Measurements from ENCODE around the gene ZFHX2.
"Not testable (repeated sequence)": the region's sequence is repeated elsewhere in the genome, so short reads cannot be mapped to it uniquely, and the experiment has no call there.

The ZFHX2 gene

GRCh38 chr14:23544511-23545447, 6.8 kb downstream of the ZFHX2 start:
- DNase-seq, result peak in 35 of 56 donors; percentile 12 to 68 (median 34)

GRCh38 chr14:23543403-23543802, 8.2 kb downstream of the ZFHX2 start:
- DNase-seq, result no peak

DNA sequence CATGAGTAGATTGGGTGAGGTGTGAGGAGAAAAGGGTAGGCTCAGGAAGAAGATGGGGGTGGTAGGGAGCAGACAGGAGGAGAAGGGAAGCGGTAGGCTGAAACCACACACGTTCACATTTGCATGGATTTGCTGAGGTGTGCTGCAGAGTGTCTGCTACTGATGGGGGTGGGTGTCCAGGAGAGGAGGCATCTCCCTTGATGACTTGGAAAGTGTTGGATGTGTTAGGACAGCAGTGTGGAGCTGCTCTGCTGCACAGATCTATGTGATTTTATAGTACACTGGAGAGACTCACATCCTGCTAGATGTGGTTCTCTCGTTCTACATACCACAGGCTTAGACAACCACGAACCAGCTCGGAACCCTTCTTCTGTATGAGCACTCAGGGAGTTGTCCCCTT, 9.3 kb downstream of the ZFHX2 start:
- DNase-seq, result no peak

GRCh38 chr14:23540141-23540469, 11.5 kb downstream of the ZFHX2 start:
- DNase-seq, result no peak

- peak in 35 of 56 donors; percentile 16 to 65 (median 34) for DNase-seq
These were observed 12.1 kb downstream of the ZFHX2 start for GRCh38 chr14:23539248-23540140.

GRCh38 chr14:23538785-23539184, 12.8 kb downstream of the ZFHX2 start:
- DNase-seq, result peak in 34 of 56 donors; percentile 11 to 65 (median 35)

DNA sequence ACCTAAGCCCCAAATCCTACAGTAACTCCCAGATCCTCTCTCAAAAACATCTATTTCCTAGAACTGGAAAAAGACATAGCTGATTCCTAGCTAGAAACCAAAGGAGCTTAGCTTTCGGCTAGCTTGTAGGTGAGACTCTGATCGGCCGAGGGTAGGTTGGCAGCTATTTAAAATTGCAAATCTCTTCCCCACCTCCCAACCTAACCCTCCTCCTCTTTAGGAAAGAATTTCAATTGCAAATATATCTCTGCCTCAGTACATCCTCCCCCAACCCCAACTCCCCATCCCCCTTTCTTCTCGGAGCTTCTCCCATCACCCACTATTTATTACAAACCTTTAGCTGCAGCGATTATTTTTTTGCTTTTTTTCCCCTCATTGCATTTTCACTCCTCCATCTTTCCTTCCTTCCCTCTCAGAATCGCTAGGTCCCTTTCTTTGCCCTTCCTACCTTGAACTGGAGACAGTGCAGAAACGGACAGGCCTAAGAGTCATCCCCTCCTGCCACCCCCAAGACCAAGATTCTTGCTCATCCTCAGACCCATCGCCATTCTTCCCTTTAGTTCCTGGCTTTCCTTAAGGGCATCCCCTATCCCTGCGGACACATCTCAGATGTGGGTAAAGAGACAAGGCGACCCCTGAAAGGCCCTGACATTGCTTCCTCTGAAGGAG, 13.4 kb downstream of the ZFHX2 start:
- peak in 2 of 56 donors; percentile 11 to 56 for DNase-seq

DNA sequence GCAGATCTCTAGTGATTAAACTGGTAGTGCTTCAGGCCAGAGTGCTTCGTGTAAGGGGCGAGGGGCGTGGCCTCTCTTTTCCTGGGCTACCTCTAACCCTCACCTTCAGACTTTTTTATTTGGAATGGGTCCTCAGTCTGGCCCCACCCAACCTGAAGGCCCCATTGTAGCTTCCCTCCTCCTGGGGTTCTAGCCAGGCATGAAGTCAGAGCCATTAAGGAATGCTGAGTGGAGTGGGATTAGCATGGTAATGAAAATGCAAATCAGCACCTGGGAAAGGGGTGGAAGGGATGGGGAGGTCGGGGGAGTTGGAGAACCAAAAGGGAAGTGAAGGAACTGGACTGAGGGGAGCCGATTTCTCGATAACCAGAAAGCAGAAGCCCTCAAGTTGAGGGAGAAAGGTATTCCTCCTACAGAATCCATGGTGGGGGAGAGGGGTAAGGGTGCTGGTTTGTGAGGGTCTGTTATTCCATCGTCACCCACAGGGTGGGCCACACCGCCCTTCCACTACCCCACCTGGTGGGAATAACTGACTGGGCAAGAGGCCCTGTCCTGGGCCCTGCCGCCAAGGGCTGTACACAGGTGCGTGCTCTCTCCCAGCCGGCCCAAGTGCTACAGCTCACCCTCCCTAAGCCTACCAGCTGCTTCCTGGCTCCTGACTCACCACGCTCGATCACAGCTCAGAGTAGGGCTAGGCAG, 14.1 kb downstream of the ZFHX2 start:
- peak in 10 of 56 donors; percentile 13 to 36 (median 25) for DNase-seq

- DNase-seq, result not testable (repeated sequence)
These were observed 14.7 kb downstream of the ZFHX2 start for GRCh38 chr14:23536906-23537305.

DNA sequence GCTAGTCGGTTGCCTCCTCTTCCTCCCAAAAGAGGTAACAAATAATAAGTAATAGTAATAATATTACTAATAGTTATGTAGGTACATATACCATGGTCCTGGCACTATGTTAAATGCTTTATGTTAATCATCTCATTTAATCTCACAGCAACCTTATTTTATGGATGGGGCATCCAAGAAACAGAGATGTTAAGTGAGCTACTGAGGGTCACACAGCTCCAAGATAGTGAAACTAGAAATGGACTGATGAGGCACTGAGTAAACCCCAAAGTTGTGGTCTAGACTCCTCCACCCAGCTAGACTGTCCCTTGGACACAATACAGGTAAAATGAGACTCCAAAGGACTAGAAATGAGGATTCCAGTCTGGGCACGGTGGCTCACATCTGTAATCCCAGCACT, 15.1 kb downstream of the ZFHX2 start:
- DNase-seq, result no peak

GRCh38 chr14:23535943-23536342, 15.6 kb downstream of the ZFHX2 start:
- no peak for DNase-seq

DNA sequence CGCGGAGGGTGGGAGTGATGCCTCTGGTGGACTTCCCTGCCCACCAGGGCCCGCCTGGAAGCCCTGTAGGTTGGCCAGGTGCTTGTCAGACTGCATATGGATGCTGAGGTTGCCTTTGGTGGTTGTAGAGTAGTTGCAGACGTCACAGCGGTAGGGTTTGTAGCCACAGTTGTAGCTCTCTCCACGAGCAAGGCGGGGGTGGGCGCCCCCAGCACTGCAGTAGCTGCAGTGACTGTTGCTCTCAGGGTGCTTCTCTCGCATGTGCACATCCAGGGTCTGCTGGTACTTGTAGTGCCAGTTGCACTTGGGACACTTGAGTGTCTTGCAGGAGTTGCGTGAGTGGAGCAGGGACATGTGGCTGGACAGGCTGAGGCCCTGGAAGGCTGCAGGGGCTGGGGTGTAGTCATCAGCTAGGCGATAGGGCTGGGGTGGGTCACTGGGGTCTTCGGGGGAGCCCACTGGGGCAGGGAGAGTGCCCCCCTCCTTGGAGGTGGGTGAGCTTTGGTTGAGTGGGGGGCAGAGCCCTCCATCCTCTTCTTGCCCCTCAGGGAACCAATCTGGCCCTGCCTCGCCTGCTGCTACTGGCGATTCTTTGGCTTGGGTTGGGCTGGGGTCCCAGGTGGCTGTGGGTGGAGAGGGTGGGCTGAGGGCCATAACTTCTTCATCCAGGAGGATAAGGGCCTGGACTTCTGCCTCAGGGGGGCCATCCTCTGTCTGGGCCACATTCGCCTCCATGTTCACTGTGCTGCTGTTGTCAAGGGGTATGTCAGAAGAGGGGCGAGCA, 17.7 kb downstream of the ZFHX2 start:
- DNase-seq, result no peak

DNA sequence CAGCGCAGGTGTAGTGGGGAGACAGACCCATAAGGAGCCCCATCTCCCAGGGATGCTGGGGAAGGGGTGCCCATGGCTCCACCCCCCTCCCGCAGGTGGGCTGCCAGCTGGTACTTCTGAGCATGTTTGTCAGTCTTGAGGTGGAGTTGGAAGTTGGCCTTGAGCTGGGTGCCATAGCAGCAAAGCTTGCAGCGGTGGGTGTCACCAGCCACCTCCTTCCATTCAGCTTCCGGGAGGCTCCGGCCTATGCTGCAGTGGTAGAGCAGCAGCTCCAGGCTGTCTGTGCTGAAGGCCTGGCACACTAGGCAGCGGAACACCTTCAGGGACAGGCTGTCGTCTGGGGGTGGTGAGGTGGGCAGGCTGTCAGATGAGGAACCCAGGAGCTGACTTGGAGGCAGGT, 18.9 kb downstream of the ZFHX2 start:
- DNase-seq, result no peak

DNA sequence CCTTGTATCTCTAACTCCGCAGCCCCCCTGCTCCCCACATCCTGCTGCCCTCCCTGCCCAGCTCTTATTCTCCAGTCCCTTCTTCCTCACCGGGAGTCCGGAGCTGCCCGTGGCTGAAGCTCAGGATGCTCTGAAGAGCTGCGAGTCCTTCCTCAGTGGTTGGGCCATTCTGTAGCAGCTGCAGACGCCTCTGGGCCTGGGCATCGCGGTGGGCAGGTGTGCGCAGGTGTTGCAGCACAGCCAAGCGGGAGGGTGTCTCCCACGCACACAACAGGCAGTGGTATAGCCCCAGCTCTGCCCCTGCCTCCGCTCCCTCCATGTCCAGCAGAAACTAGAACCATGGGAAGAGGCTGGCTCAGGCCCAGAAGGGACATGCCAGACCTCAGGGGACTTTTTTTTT, 20.2 kb downstream of the ZFHX2 start:
- no peak for DNase-seq

DNA sequence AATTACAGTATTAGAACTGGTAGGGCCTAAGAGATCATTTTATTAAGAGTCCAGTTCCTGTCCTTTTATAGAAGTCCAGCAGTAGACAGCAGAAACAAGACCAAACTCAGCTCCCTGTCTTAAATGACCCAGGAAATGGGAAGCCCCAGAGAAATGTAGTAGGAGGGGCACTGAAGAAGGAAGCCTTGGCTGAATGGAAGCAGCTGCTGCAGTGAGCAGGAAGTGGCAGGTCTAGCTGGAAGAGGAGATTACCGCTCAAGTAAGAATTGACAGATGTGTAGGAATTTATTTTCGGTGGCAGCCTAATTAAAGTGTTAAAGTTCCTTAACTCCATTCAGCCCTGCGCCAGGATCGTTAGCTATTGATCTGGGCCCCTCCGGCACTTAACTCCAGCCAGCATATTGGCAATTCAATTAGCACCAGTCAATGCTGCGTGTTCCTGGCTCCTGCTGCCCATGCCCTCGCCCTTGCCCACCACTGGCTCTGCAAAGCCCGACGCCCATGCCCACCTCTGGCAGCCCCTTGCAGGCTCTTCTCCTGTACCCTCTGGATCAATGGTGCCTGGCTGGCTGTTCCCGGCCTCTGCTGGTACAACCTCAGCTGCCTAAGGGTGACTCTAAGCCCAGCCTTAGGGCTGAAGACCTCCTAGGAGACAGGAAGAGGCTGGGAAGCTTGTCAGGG, 21.1 kb downstream of the ZFHX2 start:
- no peak for DNase-seq

DNA sequence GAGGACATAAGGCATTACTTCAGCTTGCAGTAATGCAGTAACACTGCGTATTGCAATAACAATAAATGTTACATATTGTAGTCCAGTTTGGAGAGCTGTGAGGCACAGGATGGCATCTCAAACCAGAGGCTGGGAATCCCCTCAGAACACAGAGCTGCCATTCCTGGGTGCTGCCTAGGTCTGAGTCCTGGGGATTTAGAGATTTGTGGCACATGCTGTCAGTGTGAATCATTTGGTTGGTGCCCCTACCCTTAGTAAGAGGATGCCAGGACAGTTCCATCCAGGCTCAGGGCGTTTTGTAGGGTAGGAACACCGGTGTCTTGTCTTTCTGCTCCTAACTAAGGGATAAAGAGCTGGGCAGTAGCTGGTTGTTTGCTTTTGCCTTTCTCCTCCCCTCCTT, 22.5 kb downstream of the ZFHX2 start:
- no peak for DNase-seq

DNA sequence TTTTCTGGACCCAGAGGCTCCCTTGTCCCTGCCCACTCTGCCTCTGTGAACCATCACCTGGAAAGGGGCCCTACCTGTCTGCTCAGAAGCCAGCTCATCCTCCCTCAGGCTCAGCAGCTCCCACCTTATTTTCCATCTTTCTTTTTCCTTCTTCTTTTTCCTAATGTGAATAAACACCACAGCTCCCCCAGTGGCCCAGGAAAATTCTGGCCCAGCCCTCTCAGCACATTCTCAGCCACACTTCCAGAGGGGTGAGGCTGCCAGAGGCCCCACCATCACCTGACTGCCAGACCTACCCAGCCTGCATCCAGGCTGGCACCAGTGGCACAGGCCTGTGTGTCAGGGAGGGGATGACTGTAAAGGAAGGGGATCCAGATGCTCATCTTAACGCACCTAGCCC, 23.0 kb downstream of the ZFHX2 start:
- DNase-seq, result peak in 6 of 56 donors; percentile 15 to 30 (median 20)

DNA sequence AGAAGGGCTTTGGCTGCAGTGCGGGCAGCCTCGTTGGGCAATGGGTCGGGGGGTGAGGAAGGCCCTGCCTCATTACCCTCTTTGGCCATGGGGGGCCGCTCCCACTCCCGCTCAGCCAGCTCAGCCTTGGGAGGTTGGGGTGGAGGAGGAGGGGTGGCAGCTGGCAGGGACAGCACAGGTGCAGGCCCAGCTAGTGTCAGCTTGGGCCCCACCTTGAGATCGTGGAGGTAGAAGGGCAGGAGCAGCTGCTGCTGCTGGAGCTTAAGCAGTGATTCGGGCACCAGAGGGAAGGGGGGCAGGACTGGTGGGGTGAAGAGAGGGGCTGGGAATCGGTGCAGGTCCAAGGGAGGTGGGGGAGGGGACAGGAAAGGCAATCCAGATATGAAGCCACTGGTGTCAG, 26.0 kb downstream of the ZFHX2 start:
- DNase-seq, result no peak

DNA sequence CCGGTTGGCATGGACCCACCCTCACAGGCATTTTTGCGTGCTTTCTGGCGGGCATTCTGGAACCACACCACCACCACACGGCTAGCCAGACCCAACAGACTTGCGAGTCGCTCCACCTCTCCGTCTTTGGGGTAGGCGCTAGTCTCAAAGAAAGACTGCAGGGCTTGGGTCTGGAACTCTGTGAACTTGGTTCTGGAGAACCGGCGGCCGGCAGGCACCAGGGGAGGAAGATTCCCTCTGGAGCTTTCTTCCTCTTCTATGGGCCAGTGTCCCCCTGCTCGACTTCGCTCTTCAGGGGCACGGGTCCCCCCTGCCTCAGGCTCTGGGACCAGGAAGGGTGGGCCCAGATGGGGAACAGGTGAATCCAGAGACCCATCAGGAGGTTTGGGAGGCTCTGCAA, 26.6 kb downstream of the ZFHX2 start:
- no peak for DNase-seq

All from nucleus accumbens (tissue), 56 donors.